ENCODE results near the gene PGD.

GRCh38 chr1:10446790-10447422 is 48.0 kb downstream of the PGD start:
- TF ChIP-seq CTCF (conservative IDR thresholded peaks at IDR 0.05): no peak
- TF ChIP-seq ZFX (IDR thresholded peaks at IDR 0.05): no peak

Data from C4-2B (cell line).